ENCODE measurements around the gene DEPDC4.

DEPDC4 gene

DNA sequence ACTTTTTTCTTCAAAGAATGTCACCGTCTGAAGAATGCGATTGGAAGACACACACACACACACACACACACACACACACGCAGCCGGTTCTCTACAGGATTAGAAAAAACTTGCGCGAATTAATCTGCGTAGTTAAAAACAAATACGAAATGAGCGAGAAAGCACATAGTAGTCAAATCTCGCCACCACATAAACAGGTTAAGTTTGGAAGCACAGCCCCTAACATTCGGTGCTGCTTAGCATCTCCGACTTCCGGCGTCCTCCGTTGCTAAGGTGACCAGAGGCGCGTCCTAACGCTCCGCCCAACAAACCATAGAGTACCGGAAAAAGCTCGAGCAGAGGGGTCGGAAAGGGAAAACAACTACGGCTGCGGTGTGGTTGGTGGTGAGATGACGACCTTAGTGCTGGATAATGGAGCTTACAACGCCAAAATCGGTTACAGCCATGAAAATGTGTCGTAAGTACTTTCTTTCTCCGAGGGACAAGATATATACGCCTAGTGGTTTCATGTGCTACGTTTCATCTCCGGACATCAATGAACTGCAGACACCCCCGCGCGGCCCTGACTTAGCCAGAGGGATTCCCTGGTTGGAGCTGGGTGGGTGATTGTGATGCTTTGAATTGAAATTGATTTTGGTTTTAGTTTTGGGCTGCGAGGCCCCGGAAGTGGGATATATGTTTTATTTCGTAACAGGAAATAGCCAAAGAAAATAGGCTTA lies 66.3 kb downstream of the DEPDC4 start, which contains the start of gene ACTR6:
Gene ACTR6, plus strand, starts transcription at position 353 of the 719 bp plus-strand sequence. Its CDS starts 37 bp downstream, at position 390.
- peak; percentile 96 for DNase-seq (ENCODE audit: low read depth)
- H3K4me3 ChIP-seq (ENCODE audit: control insufficient read depth, low read depth, low read length), result peak within 1 kb of the TSS; percentile 63
- TF ChIP-seq, protein P1, sequence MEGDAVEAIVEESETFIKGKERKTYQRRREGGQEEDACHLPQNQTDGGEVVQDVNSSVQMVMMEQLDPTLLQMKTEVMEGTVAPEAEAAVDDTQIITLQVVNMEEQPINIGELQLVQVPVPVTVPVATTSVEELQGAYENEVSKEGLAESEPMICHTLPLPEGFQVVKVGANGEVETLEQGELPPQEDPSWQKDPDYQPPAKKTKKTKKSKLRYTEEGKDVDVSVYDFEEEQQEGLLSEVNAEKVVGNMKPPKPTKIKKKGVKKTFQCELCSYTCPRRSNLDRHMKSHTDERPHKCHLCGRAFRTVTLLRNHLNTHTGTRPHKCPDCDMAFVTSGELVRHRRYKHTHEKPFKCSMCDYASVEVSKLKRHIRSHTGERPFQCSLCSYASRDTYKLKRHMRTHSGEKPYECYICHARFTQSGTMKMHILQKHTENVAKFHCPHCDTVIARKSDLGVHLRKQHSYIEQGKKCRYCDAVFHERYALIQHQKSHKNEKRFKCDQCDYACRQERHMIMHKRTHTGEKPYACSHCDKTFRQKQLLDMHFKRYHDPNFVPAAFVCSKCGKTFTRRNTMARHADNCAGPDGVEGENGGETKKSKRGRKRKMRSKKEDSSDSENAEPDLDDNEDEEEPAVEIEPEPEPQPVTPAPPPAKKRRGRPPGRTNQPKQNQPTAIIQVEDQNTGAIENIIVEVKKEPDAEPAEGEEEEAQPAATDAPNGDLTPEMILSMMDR (conservative IDR thresholded peaks at IDR 0.05; ENCODE audit: control insufficient read depth, insufficient read depth, low read depth, low read length), result no peak

DNA sequence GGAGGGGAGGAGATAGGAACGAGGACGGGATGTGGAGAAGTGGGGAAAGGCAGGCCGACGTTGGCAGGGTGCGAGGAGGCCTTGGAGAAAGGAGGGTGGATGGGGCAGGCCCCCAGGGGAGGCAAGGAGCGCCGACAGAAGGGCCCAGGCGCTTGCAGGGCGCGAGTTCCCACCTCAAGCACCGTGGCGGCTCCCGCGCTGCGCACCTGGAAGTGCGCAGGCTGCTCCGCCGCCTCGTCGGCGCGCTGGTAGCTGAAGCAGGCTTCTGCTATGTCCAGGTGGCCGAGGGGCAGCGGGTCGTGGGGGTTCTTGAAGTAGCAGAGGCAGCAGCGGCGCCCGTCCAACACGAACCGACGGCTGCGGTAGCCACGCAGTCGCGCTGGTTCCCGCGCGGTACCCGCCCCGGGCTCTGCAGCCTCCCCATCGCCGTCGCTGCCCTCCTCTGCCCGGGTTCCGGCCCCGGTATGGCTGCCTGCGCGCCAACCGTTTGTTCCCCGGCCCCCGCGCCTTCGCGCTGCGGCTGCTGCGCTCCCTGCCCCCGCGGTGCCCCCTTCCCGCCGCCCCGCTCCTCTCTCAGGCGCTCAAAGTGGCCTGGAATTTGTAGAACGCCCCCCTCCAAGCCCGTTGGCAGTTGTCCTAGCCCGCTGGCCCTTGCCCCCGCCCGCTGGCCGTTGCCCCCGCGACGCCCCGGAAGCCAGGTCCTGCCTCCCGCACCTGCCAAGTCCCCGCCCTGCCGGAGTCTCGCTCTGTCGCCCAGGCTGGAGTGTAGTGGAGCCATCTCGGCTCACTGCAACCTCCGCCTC lies 67.3 kb downstream of the DEPDC4 start:
- no peak for DNase-seq (ENCODE audit: low read depth)
- peak overlapping the region; percentile 63 for H3K4me3 ChIP-seq (ENCODE audit: control insufficient read depth, low read depth, low read length)
- TF ChIP-seq, protein P1 (conservative IDR thresholded peaks at IDR 0.05; ENCODE audit: control insufficient read depth, insufficient read depth, low read depth, low read length), result no peak

DNA sequence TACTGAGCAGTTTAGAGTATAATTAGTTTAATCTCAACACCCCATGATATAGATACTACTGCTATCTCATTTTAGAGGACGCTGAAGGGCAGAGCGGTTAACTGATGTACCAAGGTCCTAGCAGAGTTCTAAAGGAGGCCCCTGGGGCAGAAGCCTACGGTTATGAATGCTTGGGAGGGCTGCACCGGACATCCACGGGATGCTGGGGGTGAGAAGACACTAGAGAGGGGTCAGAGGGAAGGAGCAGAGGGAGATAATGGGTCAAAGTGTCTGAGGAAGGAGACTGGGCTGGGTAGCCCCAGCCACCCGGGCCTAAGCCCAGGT lies 67.9 kb downstream of the DEPDC4 start:
- DNase-seq (ENCODE audit: low read depth), result no peak
- H3K4me3 ChIP-seq (ENCODE audit: control insufficient read depth, low read depth, low read length), result peak overlapping the region; percentile 63
- TF ChIP-seq, protein P1 (conservative IDR thresholded peaks at IDR 0.05; ENCODE audit: control insufficient read depth, insufficient read depth, low read depth, low read length), result no peak

DNA sequence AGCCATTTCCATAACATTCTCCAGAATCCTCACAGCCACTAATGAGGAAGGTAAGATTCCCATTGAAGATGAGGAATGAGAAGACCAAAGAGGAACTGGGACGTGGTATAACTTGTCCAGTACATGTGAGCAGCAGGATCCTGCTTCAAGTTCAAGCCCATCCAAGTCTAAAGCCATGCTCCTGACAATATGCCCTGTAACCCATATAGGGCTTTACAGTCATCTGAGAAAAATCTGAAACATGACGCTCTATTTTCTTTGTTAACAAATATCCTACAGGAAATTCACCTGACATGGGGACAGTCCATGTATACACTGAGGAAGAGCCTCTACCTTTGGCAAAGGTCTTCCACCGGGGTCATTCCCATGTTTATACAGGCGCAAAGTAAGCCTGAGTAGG lies 69.4 kb downstream of the DEPDC4 start:
- no peak for DNase-seq (ENCODE audit: low read depth)
- TF ChIP-seq, protein P1 (conservative IDR thresholded peaks at IDR 0.05; ENCODE audit: control insufficient read depth, insufficient read depth, low read depth, low read length), result no peak
- no peak overlapping the region for H3K4me3 ChIP-seq (ENCODE audit: control insufficient read depth, low read depth, low read length)

DNA sequence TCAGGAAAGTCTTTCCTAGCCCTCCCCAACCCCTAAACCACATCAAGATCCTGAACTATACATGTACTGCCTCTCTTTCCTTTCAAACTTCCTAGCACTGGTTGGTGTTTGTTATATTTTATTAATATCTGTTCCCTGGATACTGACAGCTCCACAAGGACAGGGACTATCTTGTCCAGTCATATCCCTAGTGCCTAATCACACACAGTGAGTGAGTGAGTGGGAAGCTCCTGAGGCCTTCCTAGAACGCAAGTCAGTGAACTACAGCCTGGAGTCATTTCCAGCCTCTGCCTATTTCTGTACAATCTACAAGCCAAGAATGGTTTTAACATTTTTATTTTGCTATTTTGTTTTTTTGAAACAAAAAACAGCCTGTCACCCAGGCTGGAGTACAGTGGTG lies 73.8 kb downstream of the DEPDC4 start:
- no peak for DNase-seq (ENCODE audit: low read depth)
- H3K4me3 ChIP-seq (ENCODE audit: control insufficient read depth, low read depth, low read length), result no peak overlapping the region
- TF ChIP-seq, protein P1 (conservative IDR thresholded peaks at IDR 0.05; ENCODE audit: control insufficient read depth, insufficient read depth, low read depth, low read length), result no peak

Measured in fibroblast of mammary gland (primary cell).